Myocyte (in vitro differentiated cells): ENCODE measurements around the gene IL12A. TPM values are rescaled to one million over a fixed set of nuclear protein-coding genes. Genes with fewer than 3 reads are reported as not detected.

ENCODE experiments used
- DNase-seq: peaks from one replicate; pipeline ENCODE4 v3.0.0-alpha.2; 2012; ENCODE audit warnings: low read depth
- total RNA-seq: library from RNA; depleted of rRNA; stranded (reverse); fragments of >200 nt; gene quantifications from 2 replicates; pipeline ENCODE4 v1.2.3, GENCODE V29; 2014

Gene IL12A
- total RNA-seq, 1 donor from 2014 or later = 0.96 TPM

DNA sequence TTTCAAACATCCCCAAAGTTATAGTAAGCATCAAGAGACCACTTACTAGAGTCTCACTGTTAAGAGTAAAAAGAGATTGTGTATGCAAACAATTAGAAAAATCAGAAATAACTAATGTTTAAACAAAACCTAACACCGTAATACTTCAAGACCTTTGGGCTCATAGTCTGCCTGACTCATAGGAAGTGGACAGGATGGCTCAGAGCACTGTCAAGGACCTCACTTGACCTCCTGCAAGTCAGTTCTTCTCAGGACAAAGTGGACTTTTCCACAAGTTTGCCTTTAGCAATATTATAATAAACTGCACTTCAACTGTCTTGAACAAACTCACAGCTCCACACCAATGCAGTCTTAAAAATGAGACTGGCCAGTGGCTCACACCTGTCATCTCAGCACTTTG lies 34.8 kb downstream of the IL12A start:
- no peak for DNase-seq

DNA sequence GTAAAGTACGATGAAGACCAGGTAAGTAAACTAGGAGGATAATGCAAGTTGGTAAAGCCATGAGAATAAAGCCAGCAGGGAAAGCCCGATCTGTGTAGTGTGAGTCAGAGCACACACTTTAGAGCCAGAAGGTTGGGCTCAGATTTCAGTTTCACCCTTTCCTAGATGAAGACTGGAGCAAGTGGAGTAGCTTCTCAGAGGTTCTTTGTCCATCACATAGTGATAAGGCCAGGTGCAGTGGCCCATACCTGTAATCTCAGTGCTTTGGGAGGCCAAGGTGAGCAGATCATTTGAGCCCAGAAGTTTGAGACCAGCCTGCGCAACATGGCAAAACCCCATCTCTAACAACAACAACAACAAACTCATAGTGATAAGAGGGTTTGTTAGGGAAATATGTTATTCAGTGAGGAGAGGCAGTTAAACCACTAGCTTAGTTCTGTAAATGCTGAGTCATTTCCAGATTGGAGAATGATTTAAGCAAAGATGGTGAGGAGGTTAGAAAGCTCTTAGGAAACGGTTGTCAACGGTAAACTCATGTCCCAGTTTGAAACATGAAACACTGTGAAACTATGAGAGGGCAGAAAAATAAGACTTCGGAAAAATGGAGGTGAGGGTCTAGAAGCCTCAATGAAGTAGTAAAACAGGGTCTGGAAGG lies 39.0 kb downstream of the IL12A start:
- DNase-seq = peak; percentile 52

DNA sequence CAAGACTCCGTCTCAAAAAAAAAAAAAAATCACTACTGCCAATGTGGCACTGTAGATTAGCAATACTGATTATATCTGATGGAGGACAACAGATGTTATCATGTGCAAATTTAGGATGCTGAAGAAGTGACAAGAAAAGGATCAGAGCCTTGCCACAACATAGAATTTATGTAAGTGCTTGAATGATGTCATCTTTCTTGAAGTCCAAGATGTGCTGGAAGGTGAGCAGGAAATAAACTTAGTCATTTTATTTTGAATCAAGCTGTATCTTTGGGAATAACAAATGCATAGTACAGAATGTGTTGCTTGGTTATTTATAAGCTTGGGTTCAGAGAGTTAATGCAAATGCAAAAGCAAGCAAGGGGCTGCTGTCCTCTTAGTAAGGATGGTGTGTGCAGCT lies 47.1 kb downstream of the IL12A start:
- DNase-seq = no peak

DNA sequence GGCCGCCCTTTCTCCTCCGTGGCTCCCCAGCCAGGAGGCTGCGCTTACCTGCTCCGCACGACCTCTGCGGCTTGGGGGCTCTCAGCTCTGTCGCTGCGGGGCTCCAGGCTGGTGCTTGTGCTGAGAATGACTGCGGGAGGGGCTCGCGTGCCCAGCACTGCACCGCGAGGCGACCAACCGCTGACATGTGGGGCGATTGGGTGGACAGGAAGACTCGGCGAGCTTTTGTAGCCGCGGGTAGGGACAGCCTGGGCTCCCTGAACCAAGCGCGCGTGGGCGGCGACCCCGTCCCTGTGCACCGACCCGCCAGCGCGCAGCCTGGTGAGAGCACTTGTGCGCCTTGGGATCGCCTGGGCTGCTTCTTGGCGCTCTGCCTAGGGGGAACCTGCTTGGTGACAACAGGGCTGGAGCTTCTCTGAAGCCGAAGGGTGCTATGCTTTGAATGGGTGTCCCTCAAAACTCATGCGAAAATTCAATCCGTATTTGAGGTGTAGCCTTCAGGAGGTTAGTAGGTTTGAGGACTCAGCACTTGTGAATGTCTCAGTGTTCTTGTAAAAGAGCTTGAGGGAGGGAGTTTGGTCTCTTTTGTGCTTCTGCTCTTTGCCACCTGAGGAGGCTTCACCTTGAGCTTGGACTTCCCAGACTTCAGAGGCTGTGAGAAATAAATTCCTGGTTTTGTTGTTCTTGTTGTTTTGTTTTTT lies 50.4 kb downstream of the IL12A start:
- peak; percentile 34 for DNase-seq

DNA sequence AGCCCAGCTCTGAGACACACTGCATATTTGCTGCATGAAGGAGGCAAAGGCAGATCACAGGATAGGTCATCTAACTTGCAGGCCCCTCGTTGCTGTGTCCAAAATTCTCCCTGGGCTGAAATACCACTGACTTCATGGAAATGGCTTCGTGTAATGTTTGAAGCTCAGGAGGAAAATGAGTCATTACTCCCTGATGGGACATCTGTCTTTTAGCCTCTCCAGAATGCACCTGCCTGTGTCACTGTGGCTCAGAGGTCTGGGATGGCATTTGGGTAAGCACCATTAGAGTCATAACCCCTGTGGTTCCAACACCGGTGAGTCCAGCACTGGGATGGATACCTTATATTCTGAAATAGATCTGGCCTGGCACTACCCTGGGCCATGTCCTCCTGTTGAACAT lies 51.5 kb downstream of the IL12A start:
- peak; percentile 85 for DNase-seq

DNA sequence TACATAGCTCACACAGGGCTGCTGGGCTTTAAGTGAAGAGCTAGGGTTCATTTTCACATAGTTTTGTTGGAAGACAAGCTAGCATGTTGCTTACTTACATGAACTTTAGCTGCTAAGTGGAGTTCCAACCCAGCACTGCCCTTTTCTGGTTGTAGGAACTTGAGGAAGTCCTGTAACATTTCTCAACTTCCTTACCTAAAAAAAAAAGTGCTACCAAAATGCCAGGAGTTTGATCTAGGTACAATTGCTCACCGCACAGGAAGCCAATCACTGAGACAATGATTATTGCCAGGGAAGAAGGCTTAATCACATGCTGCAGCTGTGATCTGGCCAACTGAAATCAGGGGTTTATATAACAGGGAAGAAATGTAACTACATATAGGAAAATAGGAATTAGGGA lies 52.8 kb downstream of the IL12A start:
- DNase-seq = no peak

DNA sequence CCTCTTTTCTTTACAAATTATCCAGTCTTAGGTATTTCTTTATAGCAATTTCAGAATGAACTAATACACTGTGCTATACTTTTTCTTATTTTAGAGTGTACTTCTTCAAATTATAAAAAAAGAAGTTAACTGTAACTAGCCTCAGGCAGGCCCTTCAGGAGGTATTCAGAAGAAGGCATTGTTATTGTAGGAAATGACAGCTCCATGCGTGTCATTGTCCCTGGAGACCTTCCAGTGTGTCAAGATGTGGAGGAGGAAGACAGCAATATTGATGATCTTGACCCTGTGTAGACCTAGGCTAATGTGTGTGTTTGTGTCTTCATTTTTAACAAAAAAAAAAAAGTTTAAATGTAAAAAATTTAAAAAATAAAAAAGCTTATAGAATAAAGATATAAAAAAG lies 55.5 kb downstream of the IL12A start:
- no peak for DNase-seq

Other genes with a start within 250 kb of the IL12A start
- 17.1 and 26.5 TPM in 2 replicates for gene SCHIP1, start 149.0 kb upstream of the IL12A start, total RNA-seq
- gene C3orf80, start 236.6 kb downstream of the IL12A start, total RNA-seq = 0.21 and 0.83 TPM in 2 replicates